ENCODE measurements around the gene RIPPLY3.

DNA sequence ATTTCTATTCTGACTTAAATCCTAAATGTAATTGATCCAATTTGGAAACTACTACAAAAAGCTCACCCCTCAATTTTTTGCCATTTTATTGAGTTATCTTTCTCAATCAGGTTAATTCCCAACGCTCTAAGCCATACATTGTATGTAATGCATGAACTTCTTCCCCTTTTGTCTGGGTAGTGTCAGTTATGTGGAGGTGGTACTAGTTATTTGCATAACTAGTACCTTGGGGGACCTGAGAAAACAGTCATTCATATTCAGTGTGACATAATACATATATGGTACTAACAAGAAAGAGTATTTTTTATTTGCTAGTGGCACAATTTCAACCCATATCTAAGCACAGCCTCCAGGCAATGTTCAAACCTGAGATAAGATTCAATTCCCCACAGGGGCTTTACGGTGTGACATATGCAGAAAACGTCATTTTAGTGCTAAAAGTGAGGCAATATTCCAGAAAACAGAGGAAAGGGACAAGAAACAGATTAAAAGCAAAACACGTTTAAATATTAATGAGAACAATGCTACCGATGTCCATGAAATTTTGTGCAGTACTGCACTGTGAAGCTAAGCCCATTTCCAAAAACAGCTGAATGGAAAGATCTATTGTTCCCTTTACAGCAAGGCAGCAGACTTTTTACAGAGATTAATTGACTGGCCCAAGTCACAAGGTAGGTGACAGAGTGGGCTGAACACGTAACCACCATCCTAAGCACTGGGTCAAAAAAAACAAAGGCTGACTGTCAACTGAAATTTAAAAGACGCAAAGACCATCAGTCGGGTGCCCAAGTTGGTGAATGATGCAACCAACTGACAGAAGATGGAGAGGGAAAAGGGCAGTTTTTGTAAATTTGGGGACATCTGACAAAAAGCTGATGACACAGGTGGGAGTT is 41.4 kb upstream of the RIPPLY3 start:
- TF ChIP-seq CSDC2 (CRISPR knock-in tag; IDR thresholded peaks at IDR 0.05) (no peak), RARB (CRISPR knock-in tag; IDR thresholded peaks at IDR 0.05) (no peak), ZFP3 (CRISPR knock-in tag; IDR thresholded peaks at IDR 0.05) (no peak), ZNF70 (CRISPR knock-in tag; IDR thresholded peaks at IDR 0.05) (no peak), ISL1 (CRISPR knock-in tag; IDR thresholded peaks at IDR 0.05) (no peak)
- TF ChIP-seq, protein P1, sequence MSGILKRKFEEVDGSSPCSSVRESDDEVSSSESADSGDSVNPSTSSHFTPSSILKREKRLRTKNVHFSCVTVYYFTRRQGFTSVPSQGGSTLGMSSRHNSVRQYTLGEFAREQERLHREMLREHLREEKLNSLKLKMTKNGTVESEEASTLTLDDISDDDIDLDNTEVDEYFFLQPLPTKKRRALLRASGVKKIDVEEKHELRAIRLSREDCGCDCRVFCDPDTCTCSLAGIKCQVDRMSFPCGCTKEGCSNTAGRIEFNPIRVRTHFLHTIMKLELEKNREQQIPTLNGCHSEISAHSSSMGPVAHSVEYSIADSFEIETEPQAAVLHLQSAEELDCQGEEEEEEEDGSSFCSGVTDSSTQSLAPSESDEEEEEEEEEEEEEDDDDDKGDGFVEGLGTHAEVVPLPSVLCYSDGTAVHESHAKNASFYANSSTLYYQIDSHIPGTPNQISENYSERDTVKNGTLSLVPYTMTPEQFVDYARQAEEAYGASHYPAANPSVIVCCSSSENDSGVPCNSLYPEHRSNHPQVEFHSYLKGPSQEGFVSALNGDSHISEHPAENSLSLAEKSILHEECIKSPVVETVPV (CRISPR knock-in tag; IDR thresholded peaks at IDR 0.05): no peak
- TF ChIP-seq, protein P2, sequence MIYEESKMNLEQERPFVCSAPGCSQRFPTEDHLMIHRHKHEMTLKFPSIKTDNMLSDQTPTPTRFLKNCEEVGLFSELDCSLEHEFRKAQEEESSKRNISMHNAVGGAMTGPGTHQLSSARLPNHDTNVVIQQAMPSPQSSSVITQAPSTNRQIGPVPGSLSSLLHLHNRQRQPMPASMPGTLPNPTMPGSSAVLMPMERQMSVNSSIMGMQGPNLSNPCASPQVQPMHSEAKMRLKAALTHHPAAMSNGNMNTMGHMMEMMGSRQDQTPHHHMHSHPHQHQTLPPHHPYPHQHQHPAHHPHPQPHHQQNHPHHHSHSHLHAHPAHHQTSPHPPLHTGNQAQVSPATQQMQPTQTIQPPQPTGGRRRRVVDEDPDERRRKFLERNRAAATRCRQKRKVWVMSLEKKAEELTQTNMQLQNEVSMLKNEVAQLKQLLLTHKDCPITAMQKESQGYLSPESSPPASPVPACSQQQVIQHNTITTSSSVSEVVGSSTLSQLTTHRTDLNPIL (CRISPR knock-in tag; IDR thresholded peaks at IDR 0.05; ENCODE audit: low read depth): no peak
- TF ChIP-seq, protein P3, sequence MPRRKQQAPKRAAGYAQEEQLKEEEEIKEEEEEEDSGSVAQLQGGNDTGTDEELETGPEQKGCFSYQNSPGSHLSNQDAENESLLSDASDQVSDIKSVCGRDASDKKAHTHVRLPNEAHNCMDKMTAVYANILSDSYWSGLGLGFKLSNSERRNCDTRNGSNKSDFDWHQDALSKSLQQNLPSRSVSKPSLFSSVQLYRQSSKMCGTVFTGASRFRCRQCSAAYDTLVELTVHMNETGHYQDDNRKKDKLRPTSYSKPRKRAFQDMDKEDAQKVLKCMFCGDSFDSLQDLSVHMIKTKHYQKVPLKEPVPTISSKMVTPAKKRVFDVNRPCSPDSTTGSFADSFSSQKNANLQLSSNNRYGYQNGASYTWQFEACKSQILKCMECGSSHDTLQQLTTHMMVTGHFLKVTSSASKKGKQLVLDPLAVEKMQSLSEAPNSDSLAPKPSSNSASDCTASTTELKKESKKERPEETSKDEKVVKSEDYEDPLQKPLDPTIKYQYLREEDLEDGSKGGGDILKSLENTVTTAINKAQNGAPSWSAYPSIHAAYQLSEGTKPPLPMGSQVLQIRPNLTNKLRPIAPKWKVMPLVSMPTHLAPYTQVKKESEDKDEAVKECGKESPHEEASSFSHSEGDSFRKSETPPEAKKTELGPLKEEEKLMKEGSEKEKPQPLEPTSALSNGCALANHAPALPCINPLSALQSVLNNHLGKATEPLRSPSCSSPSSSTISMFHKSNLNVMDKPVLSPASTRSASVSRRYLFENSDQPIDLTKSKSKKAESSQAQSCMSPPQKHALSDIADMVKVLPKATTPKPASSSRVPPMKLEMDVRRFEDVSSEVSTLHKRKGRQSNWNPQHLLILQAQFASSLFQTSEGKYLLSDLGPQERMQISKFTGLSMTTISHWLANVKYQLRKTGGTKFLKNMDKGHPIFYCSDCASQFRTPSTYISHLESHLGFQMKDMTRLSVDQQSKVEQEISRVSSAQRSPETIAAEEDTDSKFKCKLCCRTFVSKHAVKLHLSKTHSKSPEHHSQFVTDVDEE (CRISPR knock-in tag; IDR thresholded peaks at IDR 0.05): no peak

Measured in SK-N-SH treated with all-trans-retinoic acid at 6 μM for 48 hours (cell line).